Activated CD8-positive, alpha-beta memory T cell treated with anti-CD3 and anti-CD28 coated beads, Interleukin-2, amount 50 U/mL, for 1 hour (primary cell): Measurements from ENCODE around the gene FAM234A.

Source experiments
- DNase-seq: peaks from one replicate; pipeline ENCODE4 v3.0.0-alpha.2; 2020; ENCODE audit errors: extremely low read depth

Gene FAM234A

DNA sequence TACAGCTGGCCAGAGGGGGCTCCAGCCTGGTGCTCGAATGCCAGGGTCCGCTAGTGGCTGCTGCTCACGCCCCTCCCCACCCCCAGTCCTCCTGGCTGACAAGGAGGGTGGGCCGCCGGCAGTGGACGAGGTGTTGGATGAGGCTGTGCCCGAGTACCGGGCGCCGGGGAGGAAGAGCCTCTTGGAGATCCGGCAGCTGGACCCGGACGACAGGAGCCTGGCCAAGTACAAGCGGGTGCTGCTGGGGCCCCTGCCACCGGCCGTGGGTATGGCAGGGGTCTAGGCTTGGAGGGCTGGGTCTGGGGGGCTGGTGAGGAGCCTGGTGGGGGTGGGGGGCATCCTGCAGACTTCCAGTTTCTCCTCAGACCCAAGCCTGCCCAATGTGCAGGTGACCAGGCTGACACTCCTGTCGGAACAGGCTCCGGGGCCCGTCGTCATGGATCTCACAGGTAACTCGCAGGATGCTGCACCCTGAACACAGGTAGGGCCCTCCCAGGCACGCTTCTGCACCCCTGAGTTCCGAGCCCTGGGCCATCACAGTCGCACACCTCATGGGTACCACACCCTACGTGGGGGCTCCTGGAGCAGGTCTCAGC, 47.1 kb downstream of the FAM234A start:
- DNase-seq: no peak

DNA sequence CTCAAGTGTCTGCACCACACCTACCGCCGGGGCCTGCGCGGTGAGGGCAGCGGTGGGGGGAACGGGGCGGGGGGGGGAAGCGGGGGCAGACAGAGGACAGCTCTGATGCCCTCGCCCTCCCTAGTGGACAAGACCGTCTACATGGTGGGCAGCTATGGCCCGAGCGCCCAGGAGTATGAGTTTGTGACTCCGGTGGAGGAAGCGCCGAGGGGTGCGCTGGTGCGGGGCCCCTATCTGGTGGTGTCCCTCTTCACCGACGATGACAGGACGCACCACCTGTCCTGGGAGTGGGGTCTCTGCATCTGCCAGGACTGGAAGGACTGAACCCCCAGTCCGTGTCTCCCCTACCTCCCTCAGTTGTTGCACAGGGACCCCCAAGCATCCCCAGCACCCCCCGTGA, 47.9 kb downstream of the FAM234A start:
- no peak for DNase-seq

DNA sequence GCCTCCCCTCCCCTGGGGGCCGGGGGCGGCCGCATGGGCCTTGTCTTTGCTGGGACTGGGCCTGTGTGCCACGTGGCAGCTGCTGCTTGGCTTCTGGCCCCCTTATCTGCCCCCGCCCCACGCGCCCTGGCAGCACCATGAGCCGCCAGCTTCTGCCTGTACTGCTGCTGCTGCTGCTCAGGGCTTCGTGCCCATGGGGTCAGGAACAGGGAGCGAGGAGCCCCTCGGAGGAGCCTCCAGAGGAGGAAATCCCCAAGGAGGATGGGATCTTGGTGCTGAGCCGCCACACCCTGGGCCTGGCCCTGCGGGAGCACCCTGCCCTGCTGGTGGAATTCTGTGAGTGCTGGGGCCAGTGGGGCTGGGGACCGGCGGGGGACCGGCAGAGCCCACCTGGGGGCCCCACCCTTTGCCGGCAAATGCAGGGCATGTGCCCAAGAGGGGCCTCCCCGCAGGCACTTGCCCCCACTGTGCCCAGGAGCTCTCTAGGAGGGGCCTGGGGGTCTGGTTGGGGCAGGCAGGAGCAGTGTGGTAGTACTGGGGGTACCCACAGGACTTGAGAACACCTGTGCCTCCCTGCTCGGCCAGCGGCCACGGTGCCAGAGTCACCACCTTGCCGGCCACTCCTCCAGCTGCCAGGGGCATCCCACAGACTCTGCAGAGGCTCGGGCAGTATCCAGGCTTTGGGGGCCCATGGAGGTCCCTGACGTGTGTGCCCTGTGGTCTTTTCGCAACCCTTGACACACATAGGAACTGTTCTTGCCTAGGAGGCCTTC, 48.6 kb downstream of the FAM234A start, which contains the start of gene PDIA2:
Gene PDIA2, plus strand, starts transcription at position 132 of the 773 bp plus-strand sequence. Its CDS starts 6 bp downstream, at position 138.
- DNase-seq: no peak

DNA sequence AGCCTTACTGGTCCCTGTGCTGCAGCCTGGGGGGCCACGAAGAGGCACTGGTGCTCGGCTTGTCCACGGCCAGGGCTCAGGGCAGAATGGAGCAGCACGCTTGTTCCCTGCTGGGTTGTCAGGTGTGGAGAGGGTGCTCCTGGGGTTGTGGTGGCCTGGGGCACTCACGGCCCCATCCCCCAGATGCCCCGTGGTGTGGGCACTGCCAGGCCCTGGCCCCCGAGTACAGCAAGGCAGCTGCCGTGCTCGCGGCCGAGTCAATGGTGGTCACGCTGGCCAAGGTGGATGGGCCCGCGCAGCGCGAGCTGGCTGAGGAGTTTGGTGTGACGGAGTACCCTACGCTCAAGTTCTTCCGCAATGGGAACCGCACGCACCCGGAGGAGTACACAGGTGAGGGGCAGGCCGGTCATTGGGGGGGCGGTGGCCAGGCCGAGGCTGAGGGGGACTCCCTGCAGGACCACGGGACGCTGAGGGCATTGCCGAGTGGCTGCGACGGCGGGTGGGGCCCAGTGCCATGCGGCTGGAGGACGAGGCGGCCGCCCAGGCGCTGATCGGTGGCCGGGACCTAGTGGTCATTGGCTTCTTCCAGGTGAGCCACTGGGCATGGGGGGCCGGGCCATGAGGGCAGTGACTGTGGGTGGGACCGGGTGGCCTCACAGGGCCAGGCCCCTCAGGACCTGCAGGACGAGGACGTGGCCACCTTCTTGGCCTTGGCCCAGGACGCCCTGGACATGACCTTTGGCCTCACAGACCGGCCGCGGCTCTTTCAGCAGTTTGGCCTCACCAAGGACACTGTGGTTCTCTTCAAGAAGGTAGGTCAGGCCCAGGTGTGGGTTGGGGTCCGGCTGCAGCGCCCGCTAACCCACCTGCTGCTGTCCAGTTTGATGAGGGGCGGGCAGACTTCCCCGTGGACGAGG, 49.8 kb downstream of the FAM234A start:
- no peak for DNase-seq

DNA sequence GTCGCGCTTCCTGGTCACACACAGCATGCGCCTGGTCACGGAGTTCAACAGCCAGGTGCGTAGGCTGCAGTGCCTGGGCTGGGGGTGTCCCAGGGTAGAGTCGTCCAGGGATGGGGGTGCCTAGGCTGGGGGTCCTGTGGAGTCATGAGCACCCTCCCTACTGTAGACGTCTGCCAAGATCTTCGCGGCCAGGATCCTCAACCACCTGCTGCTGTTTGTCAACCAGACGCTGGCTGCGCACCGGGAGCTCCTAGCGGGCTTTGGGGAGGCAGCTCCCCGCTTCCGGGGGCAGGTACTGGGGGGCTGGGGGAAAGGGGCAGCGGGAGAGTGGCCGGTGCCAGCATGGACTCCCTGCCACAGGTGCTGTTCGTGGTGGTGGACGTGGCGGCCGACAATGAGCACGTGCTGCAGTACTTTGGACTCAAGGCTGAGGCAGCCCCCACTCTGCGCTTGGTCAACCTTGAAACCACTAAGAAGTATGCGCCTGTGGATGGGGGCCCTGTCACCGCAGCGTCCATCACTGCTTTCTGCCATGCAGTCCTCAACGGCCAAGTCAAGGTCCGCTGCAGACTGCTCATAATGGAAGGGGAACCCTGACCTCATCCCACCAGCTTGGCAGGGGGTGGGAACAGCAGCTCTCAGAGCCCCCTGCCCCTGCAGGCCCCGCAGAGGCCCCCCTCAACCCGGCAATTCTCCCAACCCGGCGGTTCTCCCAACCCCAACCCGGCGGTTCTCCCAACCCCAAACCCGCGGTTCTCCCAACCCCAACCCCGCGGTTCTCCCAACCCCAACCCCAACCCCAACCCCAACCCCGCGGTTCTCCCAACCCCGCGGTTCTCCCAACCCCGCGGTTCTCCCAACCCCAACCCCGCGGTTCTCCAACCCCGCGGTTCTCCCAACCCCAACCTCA, 50.8 kb downstream of the FAM234A start:
- no peak for DNase-seq

DNA sequence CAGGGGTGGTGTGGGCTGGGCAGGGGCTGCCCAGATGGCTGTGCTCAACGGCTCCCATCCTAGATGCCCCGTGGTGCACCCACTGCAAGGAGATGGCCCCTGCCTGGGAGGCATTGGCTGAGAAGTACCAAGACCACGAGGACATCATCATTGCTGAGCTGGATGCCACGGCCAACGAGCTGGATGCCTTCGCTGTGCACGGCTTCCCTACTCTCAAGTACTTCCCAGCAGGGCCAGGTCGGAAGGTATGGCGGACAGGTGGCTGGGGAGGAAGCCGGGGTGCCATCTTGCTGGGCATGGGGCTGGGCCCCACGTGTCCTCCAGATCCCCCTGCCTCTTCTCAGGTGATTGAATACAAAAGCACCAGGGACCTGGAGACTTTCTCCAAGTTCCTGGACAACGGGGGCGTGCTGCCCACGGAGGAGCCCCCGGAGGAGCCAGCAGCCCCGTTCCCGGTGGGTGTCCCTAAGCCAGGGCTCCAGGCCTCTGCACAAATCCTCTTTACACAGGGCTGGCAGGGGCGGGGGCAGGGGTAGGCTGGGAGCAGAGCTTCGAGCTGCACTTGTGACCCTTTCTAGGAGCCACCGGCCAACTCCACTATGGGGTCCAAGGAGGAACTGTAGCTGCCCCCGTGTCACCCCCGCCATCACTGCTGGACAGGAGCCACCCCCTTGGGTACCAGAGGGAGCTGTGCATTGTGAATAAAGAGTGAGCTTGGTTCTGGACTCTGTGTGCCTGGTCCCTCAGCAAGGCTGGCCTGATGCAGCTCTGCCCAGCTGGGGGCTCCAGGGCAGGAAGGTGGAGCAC, 52.1 kb downstream of the FAM234A start:
- DNase-seq: no peak

DNA sequence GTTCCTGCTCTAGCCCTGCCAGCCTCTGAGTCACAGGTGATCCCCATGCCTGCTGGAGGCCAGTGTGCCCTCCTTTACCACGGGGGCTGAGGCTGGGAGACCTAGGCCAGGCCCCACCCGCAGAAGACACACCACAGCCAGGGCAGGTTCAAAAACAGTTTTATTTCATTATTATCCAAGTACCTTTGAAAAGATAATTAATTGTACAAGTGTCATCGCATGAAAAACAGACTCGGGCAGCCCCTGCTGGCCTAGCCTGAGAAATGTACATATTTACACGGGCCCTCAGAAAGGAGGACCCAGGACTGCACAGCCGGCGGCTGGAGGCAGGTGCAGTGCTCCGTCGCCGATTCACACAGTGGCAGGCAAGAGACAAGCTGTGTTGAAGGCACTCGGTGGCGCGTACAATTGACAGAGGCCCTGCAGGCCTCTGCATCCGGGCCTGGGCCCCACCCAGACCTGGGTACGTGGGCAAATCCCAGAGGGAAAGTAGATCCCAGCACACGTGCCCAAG, 52.7 kb downstream of the FAM234A start:
- no peak for DNase-seq

DNA sequence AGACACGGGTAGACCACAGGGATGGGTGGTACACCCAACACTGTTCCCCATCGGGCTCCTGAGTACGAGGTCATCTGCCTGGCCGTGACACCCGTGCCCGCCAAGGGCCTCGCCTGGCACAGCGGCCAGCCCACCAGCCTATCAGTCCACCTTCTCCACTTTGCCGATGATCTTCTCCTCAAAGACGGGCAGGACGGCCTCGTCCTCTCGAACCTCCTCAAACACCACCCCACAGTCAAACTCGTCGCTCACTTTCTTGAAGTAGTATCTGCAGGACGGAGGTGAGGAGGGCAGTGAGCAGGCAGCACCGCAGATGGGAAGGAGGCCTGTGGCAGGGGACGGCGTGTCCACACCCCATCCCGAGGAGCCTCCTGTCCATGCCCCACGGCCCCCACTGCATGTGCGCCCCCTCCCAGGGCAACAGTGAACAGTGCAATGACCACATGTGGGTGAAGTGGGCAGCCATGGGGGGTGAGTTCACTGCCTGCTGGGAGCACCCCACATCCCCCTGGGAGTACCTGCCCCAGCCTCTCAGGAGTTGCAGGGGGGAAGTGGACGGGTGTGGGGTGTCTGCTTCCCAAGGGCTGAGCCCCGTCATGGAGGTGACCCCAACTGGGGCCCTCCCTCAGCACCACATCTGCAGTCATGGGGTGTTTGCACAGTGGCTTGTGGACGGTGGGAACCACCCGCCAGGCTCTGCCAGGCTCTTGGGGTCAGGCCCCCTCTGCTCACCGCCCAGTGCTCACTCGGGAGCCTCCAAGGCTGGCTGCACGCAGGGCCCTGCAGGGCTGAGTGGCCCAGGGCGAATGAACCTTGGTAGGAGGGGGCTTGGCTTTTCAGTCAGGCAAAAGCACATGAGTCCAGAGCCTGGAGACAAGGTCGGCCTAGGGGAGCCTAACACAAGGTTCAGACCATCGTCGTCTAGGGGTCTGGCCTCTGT, 53.6 kb downstream of the FAM234A start:
- no peak for DNase-seq

DNA sequence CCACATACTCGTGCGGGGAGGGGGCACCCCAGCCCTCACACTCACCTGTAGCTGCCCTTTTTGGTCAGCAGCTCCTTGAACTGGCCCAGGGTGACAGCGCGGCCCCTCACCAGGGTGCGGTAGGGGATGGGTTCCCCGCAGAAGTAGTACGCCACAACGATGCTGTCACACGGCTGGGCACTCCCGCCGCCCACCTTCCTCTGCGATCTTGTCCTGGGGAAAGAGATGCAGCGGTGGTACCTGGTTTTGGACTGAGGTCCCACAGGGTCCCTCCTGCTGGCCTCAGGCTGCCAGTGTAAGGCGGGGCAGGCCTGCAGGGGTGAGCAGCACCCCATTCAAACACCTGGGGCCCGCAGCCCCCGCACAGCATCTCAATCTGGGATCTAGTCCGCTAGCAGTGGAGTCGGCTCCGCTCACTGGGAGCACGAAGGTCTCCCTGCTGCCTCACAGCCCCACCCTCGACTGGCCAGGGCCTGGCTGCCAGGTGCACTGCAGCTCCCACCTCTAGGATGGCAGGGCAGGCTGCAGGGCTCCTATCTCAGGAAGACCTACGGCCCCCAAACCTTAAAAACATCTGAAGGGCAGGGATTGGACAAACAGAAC, 54.9 kb downstream of the FAM234A start:
- DNase-seq: no peak

DNA sequence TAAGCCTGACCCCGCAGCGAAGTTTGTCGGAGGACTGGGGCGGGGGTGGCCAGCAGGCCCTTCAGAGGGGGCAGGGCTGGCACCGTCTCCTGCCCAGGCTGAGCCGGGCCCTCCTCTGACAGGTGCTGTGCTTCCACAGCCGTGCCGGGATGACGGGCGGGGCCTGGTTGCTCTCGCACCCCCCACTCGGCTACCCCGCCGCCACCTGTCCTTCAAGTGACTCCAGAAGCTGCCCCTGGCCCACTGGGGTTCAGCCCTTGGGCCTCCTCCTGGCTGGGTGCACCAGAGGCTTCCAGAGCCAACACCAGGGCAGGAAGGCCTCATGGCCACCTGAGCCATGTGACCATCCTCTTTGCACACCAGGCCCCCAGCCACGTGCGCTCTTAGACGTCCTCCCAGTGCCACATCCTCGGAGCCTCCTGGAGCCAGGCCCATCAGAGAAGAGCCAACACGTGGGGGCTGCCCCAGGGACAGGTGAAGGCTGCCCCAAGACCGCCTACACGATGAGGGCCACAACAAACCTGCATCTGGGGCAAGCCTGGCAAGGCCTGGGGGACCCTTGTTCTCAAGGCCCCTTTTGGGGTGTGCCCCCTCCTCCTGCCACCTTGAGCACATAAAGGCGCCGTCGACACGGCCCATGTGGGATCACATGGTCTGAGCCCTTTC, 55.5 kb downstream of the FAM234A start:
- no peak for DNase-seq

DNA sequence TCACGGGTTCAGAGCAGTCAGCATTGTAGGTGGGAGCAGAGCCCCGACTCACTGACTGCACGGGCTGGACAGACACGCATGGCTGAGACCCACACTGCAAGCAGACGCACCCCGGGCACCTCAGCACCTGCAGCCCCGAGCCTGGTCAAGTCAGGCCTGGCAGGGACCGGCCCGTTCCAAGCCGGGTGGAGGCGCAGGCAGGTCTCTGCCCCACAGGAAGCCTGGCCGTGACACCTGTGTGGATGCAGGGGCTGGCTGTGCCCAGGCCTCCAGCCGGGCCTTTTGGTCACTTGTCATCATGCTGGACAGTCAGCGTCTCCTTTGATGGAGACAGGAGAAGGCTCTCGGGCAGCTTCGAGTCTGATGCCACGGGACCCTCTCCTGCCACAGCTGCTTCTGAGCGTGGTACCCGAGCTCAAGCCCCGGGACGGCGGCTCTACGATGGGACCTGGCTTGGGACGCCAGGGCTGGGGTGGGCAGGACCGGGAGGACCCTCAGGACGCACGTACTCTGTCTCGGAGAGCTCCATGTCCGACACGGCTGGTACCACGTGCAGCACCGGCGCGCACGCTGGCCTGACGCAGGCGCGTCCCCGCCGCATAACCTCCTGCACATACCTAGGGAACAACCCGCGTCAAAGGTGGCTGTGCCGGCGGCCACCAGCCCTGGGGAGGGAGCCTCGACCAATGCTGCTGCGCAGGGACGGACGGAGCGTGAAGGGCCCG, 56.2 kb downstream of the FAM234A start:
- DNase-seq: no peak

DNA sequence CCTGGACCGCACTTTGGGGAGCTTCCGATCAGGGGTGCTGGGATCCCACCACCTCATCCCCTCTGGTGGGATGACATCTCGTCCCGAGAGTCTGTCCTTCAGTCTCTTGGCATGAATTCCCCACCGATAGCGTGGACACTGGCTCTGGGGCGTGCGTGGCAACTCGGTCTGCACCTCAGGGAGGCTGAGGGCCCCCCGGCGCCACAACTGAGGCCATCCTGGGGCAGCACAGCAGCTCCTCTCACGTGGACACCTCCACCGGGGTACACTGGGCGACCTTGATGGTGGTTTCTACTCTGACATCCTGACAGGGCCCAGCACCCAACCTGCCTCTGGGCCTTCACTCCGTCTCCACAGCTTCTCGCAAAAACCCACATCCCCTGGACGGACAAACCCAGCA, 56.9 kb downstream of the FAM234A start:
- no peak for DNase-seq

DNA sequence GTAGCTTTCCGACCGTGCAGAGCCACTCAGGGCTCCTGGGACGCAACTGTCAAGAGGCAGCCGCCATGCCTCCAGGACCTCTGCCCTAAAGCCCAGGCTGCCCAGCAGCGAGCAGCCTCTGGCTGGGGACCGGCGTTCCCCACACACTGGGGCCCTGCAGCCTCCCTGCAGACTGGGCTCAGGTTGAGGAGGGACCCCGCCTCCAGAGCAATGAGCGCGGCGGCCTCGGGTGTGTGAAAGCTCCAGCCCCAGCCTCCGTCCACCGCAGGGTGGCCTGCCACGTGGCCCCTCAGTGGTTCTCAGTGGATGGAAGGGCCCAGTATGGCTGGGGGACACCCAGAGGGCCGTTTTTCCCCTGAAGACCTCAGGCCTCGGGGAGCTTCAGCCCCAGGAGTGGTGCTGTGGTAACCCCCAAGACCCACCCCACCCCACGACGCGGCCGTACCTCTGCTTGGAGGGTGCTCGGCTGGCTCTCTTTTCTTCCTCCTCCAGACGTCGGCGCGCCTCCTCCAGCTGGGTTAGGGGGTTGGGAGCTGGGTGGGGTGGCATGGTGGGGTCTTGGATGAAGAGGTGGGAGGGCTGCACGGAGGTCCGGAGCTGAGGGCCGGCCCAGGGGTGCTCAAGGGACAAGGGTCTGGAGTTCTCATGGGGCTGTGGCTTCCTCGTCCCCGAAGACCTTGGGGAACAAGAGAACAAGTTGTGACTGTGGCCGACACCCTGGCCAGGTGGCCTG, 58.6 kb downstream of the FAM234A start:
- DNase-seq: no peak

DNA sequence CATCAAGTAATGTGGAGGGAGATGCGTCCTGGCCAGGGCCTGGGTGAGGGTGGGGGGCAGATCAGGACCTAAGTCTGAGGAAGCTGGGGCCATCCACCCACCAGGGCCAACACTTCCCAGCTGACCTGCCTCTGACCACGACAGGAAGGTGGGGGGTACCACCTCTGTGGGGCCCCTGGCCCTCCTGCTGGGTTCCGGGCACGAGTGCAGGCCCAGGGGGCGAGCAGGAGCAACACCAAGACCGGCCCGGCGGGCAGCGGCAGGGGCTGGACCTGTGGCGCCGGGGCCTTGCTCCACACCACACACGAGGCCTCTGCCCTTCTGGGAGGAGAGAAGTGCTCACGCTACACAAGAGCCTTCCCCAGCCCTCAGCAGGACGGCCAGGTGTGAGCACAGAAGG, 61.7 kb downstream of the FAM234A start:
- no peak for DNase-seq

DNA sequence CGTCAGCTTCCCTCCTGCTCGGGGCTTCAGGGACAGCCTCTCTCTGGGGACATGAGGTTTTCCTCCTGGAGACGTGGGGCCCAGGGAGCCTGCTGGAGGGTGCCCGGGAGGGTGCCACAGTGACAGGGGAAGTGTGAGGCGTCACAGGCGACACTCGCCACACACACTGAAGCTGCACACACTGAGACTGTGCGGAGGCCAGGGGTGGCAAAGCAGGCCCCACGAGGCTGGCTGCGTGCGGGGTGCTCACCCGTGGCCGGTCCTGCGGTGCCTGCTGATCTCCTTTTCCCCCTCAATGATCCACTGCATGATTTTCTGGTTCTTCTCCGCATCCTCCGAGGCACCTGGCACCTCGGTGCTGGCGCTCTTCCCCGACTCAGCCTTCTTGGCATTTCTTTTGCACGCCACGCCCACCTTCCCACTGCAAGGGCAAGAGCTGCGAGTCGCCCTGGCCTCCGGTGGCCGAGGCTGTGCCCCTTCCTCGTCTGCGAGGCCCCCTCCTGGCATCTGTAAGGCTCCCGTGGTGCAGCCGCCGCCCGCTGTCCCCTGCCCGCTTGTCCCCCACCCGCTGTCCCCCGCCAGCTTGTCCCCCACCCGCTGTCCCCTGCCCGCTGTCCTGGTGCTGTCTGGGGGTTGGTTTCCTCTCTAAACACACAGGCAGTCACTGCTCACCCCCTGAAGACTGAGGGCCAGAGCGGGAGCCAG, 62.3 kb downstream of the FAM234A start:
- no peak for DNase-seq

DNA sequence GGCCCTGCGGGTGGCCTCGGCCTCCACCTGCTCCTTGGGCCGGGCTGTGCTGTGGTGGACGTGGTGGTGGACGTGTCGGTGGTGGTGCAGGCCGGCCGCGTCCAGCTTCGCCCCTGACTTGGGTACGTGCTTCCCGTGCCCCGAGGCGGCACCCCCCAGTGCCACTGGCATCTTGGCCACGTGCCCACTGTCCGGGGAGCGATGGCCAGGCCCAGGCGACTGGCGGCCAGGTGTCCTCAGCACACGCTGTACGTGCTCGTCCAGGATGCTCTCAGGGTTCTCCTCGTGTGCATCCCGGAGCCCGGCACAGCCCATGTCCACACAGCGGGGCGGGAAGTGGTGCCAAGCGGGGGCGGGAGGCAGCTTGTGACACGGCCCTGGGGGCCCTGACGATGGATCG, 63.2 kb downstream of the FAM234A start:
- DNase-seq: no peak
